Neural cell (in vitro differentiated cells): ENCODE data around the gene SYK. TPM values are rescaled to one million over a fixed set of nuclear protein-coding genes. Genes with fewer than 3 reads are reported as not detected.

Experiments
- H2AFZ ChIP-seq: fragments of 200-600, 300-800 bp; sonication (generic), shearing (Covaris generic); 2 replicates; pipeline ENCODE4 v1.6.0; 2014; ENCODE audit warnings: low read depth, mild to moderate bottlenecking, antibody characterized with exemption, low read length, moderate library complexity
- H3F3A ChIP-seq: fragments of 200-600 bp; shearing (Covaris generic); 2 replicates; pipeline ENCODE4 v1.6.1; 2016; ENCODE audit warnings: mild to moderate bottlenecking, moderate library complexity, mixed read lengths, antibody characterized with exemption, low read length; ENCODE audit not compliant: insufficient read depth, poor library complexity, severe bottlenecking
- H3K27ac ChIP-seq: fragments of 200-600, 300-800 bp; sonication (generic), shearing (Covaris generic); 2 replicates; pipeline ENCODE4 v1.5.1; 2014; ENCODE audit warnings: mild to moderate bottlenecking, low read length, moderate library complexity
- H3K27me3 ChIP-seq: fragments of 300-800, 200-600 bp; sonication (generic), shearing (Covaris generic); 2 replicates; pipeline ENCODE4 v1.6.0; 2014; ENCODE audit warnings: mild to moderate bottlenecking, low read depth, low read length, moderate library complexity; ENCODE audit not compliant: insufficient read depth
- H3K36me3 ChIP-seq: fragments of 300-800, 200-600 bp; sonication (generic), shearing (Covaris generic); 2 replicates; pipeline ENCODE4 v1.5.1; 2014; ENCODE audit warnings: mild to moderate bottlenecking, antibody characterized with exemption, low read length, moderate library complexity; ENCODE audit not compliant: insufficient read depth
- H3K4me2 ChIP-seq: fragments of 300-800, 200-600 bp; sonication (generic), shearing (Covaris generic); 2 replicates; pipeline ENCODE4 v1.6.0; 2014; ENCODE audit warnings: mild to moderate bottlenecking, low read length
- H3K4me3 ChIP-seq: fragments of 300-800, 200-600 bp; sonication (generic), shearing (Covaris generic); 2 replicates; pipeline ENCODE4 v1.5.1; 2014; ENCODE audit warnings: mild to moderate bottlenecking, low read length, moderate library complexity
- H3K79me2 ChIP-seq: fragments of 200-600 bp; shearing (Covaris generic); replicated peaks from 2 replicates; pipeline ENCODE4 v1.6.0; 2014; ENCODE audit warnings: mild to moderate bottlenecking, low read length, moderate library complexity; ENCODE audit not compliant: insufficient read depth
- H3K9ac ChIP-seq: fragments of 300-800, 200-600 bp; sonication (generic), shearing (Covaris generic); 2 replicates; pipeline ENCODE4 v1.6.1; 2016; ENCODE audit warnings: mild to moderate bottlenecking, low read length, mixed read lengths
- H3K9me2 ChIP-seq: fragments of 200-600 bp; shearing (Covaris generic); 2 replicates; pipeline ENCODE4 v1.6.1; 2016; ENCODE audit warnings: mild to moderate bottlenecking, low read length, mixed read lengths; ENCODE audit not compliant: insufficient read depth
- H3K9me3 ChIP-seq: fragments of 200-600, 300-800 bp; sonication (generic), shearing (Covaris generic); 2 replicates; pipeline ENCODE4 v1.6.1; 2016; ENCODE audit warnings: mild to moderate bottlenecking, mixed run types, low read length, moderate library complexity, mixed read lengths
- H4K20me1 ChIP-seq: fragments of 200-600 bp; shearing (Covaris generic); 2 replicates; pipeline ENCODE4 v1.6.1; 2016; ENCODE audit warnings: mild to moderate bottlenecking, mixed run types; ENCODE audit not compliant: insufficient read depth
- CTCF ChIP-seq: fragments of 450-650 bp; IDR thresholded peaks from 2 replicates; pipeline ENCODE4 v1.5.1; 2014; ENCODE audit warnings: antibody characterized with exemption, mild to moderate bottlenecking, moderate library complexity; ENCODE audit not compliant: poor library complexity, severe bottlenecking
- EP300 ChIP-seq: fragments of 450-650 bp; conservative IDR thresholded peaks from 2 replicates; pipeline ENCODE4 v1.6.1; 2014; ENCODE audit warnings: antibody characterized with exemption, mild to moderate bottlenecking, moderate library complexity; ENCODE audit not compliant: poor library complexity, severe bottlenecking
- EZH2 ChIP-seq: fragments of 200-600, 300-800 bp; shearing (Covaris generic), sonication (generic); IDR thresholded peaks from 2 replicates; pipeline ENCODE4 v1.6.1; 2014; ENCODE audit warnings: antibody characterized with exemption, low read length, borderline replicate concordance, mild to moderate bottlenecking; ENCODE audit not compliant: insufficient read depth, poor library complexity, severe bottlenecking
- MXI1 ChIP-seq: fragments of 450-650 bp; conservative IDR thresholded peaks from 2 replicates; pipeline ENCODE4 v1.6.1; 2014; ENCODE audit warnings: antibody characterized with exemption, mild to moderate bottlenecking; ENCODE audit not compliant: poor library complexity, severe bottlenecking
- POLR2AphosphoS5 ChIP-seq: IDR thresholded peaks from 2 replicates; pipeline ENCODE4 v1.6.1; 2012
- RAD21 ChIP-seq: fragments of 450-650 bp; conservative IDR thresholded peaks from 2 replicates; pipeline ENCODE4 v1.6.1; 2014; ENCODE audit warnings: antibody characterized with exemption, mild to moderate bottlenecking, moderate library complexity
- REST ChIP-seq: IDR thresholded peaks from 2 replicates; pipeline ENCODE4 v1.6.1; 2012; ENCODE audit warnings: borderline replicate concordance
- SMC3 ChIP-seq: fragments of 450-650 bp; conservative IDR thresholded peaks from 2 replicates; pipeline ENCODE4 v1.6.1; 2014; ENCODE audit warnings: antibody characterized with exemption, mild to moderate bottlenecking, moderate library complexity; ENCODE audit not compliant: poor library complexity
- TAF1 ChIP-seq: IDR thresholded peaks from 2 replicates; pipeline ENCODE4 v1.6.1; 2012; ENCODE audit warnings: low read depth
- polyA plus RNA-seq: library from polyadenylated mRNA; depleted of rRNA; stranded (reverse); fragments of >200 nt; gene quantifications from 2 replicates; pipeline ENCODE4 v1.2.3, GENCODE V29; 2014

SYK gene
- polyA plus RNA-seq, 1 donor from 2014 or later, result not detected

DNA sequence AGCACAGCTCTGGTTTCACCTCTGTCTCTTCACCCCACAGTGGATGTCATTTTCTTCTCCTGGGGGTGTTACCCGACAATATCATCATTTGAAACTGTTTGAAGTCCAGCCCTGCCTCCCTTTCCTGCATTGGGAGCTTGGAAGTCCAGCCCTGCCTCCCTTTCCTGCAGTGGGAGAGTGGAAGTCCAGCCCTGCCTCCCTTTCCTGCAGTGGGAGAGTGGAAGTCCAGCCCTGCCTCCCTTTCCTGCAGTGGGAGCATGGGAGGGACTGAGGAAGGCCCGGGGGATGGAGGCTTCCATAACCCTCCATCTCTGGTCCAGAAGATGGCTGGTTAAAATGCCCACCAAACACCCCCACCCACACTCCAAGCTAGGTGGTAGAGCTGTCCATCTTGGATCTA, 59.8 kb downstream of the SYK start:
- Histone ChIP-seq H3K4me3 (no peak overlapping the region), H3K36me3 (no peaks in the 10 kb centered on the region), H3K79me2 (no peaks in the 10 kb centered on the region), H3F3A (no peaks in the 10 kb centered on the region), H4K20me1 (no peaks in the 10 kb centered on the region), H3K27me3 (no peaks in the 10 kb centered on the region), H3K9ac (no peak overlapping the region), H3K4me2 (no peak overlapping the region), H2AFZ (no peak overlapping the region), H3K27ac (no peak overlapping the region), H3K9me2 (no peaks in the 10 kb centered on the region), H3K9me3 (no peaks in the 10 kb centered on the region)
- TF ChIP-seq EP300 (no peak), POLR2AphosphoS5 (no peak), CTCF (no peak)

GRCh38 chr9:90861826-90862740, 60.5 kb downstream of the SYK start:
- H3K9me3 ChIP-seq, result no peaks in the 10 kb centered on the region
- TF ChIP-seq EZH2 (no peak), TAF1 (no peak), RAD21 (no peak), REST (no peak), CTCF (no peak), EP300 (no peak), MXI1 (no peak), POLR2AphosphoS5 (no peak), SMC3 (no peak)
- H3K27me3 ChIP-seq, result no peaks in the 10 kb centered on the region
- no peak overlapping the region for H2AFZ ChIP-seq
- H3K4me2 ChIP-seq, result no peak overlapping the region
- no peak overlapping the region for H3K27ac ChIP-seq
- no peak overlapping the region for H3K9ac ChIP-seq
- no peak overlapping the region for H3K4me3 ChIP-seq
- no peaks in the 10 kb centered on the region for H4K20me1 ChIP-seq
- H3F3A ChIP-seq, result no peaks in the 10 kb centered on the region
- no peaks in the 10 kb centered on the region for H3K9me2 ChIP-seq
- no peaks in the 10 kb centered on the region for H3K79me2 ChIP-seq
- no peaks in the 10 kb centered on the region for H3K36me3 ChIP-seq
